ENCODE measurements around the gene ARHGAP6. TPM values are rescaled to one million over a fixed set of nuclear protein-coding genes. Genes with fewer than 3 reads are reported as not detected.
"Not testable (repeated sequence)": the region's sequence is repeated elsewhere in the genome, so short reads cannot be mapped to it uniquely, and the experiment has no call there.

Gene ARHGAP6
- total RNA-seq, 6 donors from 2014 or later, result 14.4 to 40.9 (median 18.0) TPM

- ATAC-seq (ENCODE audit: low FRiP score in 2 of 2), result no peak
- Histone ChIP-seq H3K27me3 (no peaks in the 10 kb centered on the region), H3K4me3 (no peak overlapping the region), H3K4me1 (no peaks in the 10 kb centered on the region), H3K9me3 (no peaks in the 10 kb centered on the region), H3K36me3 (no peaks in the 10 kb centered on the region), H3K27ac (no peak overlapping the region)
- TF ChIP-seq POLR2AphosphoS5 (IDR thresholded peaks at IDR 0.05) (no peak), POLR2A (IDR thresholded peaks at IDR 0.05) (no peak), EP300 (IDR thresholded peaks at IDR 0.05) (no peak), CTCF (IDR thresholded peaks at IDR 0.05) (no peak)
- 13 to 20% methylated on average over 1 of the region's 1 CpG for WGBS, 2 donors
- no peak for DNase-seq
Measured at GRCh38 chrX:11632732-11633131, 33.0 kb downstream of the ARHGAP6 start.

DNA sequence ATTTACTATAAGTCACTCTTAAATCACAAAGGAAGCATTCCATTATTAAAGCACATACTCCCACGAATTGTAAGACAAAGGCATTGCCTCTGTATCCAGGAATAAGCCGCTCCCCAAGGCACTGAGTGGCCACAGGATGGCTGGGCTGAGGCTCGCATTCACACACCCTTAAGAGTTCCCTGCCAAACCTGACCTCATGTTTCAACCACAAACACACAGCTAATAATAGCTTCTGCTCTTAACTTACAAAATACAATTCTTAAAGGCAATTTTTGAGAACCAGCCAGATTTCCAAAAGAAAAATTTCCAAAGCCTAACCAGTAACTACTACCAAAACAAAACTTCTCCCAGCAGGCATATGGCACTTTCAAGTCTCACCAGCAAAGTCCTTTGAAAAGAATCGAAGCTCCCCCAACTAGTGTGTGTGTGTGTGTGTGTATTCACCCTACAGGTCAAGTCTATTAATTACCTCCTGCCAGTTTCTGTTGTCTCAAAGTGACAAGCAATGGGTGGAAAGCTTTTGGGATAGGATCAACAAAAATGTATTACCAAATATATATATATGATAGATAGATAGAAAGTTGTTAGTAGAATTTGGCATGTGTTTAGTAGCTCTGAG, 36.0 kb downstream of the ARHGAP6 start:
- Histone ChIP-seq H3K27ac (no peak overlapping the region), H3K36me3 (no peaks in the 10 kb centered on the region), H3K27me3 (no peaks in the 10 kb centered on the region), H3K9me3 (peaks cover 0 to 13% (median 2%) of the 10 kb centered on the region in 4 donors), H3K4me3 (no peak overlapping the region), H3K4me1 (no peaks in the 10 kb centered on the region)
- no peak for DNase-seq
- no peak for TF ChIP-seq POLR2A (IDR thresholded peaks at IDR 0.05)
- TF ChIP-seq EP300 (IDR thresholded peaks at IDR 0.05), result no peak
- TF ChIP-seq CTCF (IDR thresholded peaks at IDR 0.05), result no peak
- no peak for TF ChIP-seq POLR2AphosphoS5 (IDR thresholded peaks at IDR 0.05)
- ATAC-seq (ENCODE audit: low FRiP score in 2 of 2), result peak in 1 of 2 donors; percentile 77
- WGBS, 2 donors, result 20 to 34% methylated on average over 2 to 4 of the region's 4 CpGs

GRCh38 chrX:11628399-11628798, 37.3 kb downstream of the ARHGAP6 start:
- 61 to 80% methylated on average over 5 of the region's 5 CpGs for WGBS, 2 donors
- H3K4me3 ChIP-seq, result no peak overlapping the region
- H3K27ac ChIP-seq, result no peak overlapping the region
- DNase-seq (no peak), ATAC-seq (ENCODE audit: low FRiP score in 2 of 2) (no peak)
- no peaks in the 10 kb centered on the region for H3K4me1 ChIP-seq
- H3K27me3 ChIP-seq, result no peaks in the 10 kb centered on the region
- H3K36me3 ChIP-seq, result no peaks in the 10 kb centered on the region
- H3K9me3 ChIP-seq, result peaks cover 0 to 13% (median 2%) of the 10 kb centered on the region in 4 donors
- TF ChIP-seq POLR2AphosphoS5 (IDR thresholded peaks at IDR 0.05) (no peak), CTCF (IDR thresholded peaks at IDR 0.05) (no peak), EP300 (IDR thresholded peaks at IDR 0.05) (no peak)

DNA sequence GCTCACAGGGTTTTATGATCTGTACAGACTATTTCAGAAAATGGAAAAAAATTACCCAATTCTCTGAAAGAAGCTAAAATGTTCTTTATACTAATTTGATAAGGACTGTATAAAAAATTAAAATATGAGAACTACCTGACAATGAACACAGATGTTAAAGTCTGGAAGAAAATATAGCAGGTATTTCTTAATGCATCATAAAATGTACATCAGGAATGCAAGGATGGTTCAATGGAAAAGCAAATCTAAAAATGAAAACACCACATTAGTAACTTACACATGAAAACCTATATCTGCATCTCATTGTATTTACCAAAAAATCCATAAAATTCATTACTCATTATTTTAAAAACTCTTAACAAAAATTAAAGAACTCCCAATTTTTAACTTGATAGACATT, 39.4 kb downstream of the ARHGAP6 start:
- Histone ChIP-seq H3K4me1 (no peaks in the 10 kb centered on the region), H3K4me3 (no peak overlapping the region), H3K27me3 (no peaks in the 10 kb centered on the region), H3K27ac (no peak overlapping the region), H3K36me3 (no peaks in the 10 kb centered on the region), H3K9me3 (peaks cover 0 to 13% (median 2%) of the 10 kb centered on the region in 4 donors)
- DNase-seq, result no peak
- TF ChIP-seq POLR2A (IDR thresholded peaks at IDR 0.05) (no peak), EP300 (IDR thresholded peaks at IDR 0.05) (no peak), POLR2AphosphoS5 (IDR thresholded peaks at IDR 0.05) (no peak), CTCF (IDR thresholded peaks at IDR 0.05) (no peak)
- ATAC-seq (ENCODE audit: low FRiP score in 2 of 2), result no peak

DNA sequence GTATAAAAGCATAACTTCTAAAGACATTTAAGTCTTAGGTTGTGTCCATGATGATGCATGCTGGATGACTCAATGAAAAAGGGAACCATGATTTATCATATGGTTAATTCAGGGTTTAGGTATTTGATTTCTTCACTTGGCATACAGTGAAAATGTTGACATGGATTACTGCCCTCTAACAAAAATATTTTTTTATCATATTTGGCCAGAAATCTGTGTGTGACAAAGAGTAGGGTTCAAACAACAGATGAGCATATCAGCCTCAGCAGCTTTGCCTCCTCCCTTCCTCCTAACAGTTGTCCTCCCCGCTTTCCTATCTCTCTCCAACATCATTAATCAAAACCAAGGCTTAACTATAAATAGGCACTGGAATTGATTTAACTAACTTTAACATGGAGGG, 46.3 kb downstream of the ARHGAP6 start:
- Histone ChIP-seq H3K4me1 (no peaks in the 10 kb centered on the region), H3K36me3 (no peaks in the 10 kb centered on the region), H3K9me3 (no peaks in the 10 kb centered on the region), H3K27me3 (no peaks in the 10 kb centered on the region), H3K4me3 (no peak overlapping the region), H3K27ac (no peak overlapping the region)
- ATAC-seq (ENCODE audit: low FRiP score in 2 of 2), result no peak
- WGBS, 2 donors, result 50 to 63% methylated on average over 1 of the region's 1 CpG
- DNase-seq, result no peak
- no peak for TF ChIP-seq POLR2AphosphoS5 (IDR thresholded peaks at IDR 0.05)
- TF ChIP-seq POLR2A (IDR thresholded peaks at IDR 0.05), result no peak
- TF ChIP-seq EP300 (IDR thresholded peaks at IDR 0.05), result no peak
- TF ChIP-seq CTCF (IDR thresholded peaks at IDR 0.05), result no peak

DNA sequence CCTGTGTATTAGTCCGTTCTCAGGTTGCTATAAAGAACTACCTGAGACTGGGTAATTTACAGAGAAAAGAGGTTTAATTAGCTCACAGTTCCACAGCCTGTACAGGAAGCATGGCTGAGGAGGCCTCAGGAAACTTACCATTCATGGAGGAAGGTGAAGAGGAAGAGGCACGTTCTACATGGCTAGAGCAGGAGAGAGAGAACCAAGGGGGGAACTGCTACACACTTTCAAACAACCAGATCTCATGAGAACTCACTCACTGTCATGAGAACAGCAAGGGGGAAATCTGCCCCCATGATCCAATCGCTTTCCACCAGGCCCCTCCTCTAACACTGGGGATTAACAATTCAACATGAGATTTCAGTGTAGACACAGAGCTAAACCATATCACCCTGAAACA, 51.5 kb downstream of the ARHGAP6 start:
- not testable (repeated sequence) for DNase-seq; ATAC-seq (ENCODE audit: low FRiP score in 2 of 2); H3K4me1 ChIP-seq; H3K27me3 ChIP-seq; H3K36me3 ChIP-seq; H3K27ac ChIP-seq; H3K9me3 ChIP-seq; H3K4me3 ChIP-seq
- WGBS, 2 donors, result 68 to 75% methylated on average over 3 of the region's 3 CpGs

Measured in upper lobe of left lung (tissue), 6 donors.